Activated gamma-delta T cell treated with Interleukin-2 at 50 U/mL for 16 hours (primary cell): ENCODE measurements around the gene ACBD7.

ENCODE experiments used
- DNase-seq: peaks from one replicate; pipeline ENCODE4 v3.0.0-alpha.2; 2020

The ACBD7 gene

DNA sequence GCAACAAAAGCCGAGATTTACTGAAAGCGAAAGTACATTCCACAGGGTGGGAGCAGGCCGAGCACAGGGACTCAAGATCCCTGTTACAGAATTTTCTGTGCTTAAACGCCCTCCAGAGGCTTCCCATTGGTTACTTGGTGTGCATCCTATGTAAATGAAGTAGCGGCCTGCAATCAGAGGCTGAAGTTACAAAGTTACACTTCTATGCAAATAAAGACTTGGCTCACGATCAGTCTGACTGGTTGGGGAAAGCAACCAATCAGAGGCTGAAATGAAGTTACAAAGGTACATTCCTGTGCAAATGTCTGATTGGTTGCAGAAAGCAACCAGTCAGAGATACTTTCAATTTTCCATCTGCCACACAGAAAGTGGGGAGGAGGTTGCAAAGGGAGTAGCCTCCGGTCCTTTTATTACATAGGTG is 4.1 kb downstream of the ACBD7 start:
- DNase-seq: no peak

DNA sequence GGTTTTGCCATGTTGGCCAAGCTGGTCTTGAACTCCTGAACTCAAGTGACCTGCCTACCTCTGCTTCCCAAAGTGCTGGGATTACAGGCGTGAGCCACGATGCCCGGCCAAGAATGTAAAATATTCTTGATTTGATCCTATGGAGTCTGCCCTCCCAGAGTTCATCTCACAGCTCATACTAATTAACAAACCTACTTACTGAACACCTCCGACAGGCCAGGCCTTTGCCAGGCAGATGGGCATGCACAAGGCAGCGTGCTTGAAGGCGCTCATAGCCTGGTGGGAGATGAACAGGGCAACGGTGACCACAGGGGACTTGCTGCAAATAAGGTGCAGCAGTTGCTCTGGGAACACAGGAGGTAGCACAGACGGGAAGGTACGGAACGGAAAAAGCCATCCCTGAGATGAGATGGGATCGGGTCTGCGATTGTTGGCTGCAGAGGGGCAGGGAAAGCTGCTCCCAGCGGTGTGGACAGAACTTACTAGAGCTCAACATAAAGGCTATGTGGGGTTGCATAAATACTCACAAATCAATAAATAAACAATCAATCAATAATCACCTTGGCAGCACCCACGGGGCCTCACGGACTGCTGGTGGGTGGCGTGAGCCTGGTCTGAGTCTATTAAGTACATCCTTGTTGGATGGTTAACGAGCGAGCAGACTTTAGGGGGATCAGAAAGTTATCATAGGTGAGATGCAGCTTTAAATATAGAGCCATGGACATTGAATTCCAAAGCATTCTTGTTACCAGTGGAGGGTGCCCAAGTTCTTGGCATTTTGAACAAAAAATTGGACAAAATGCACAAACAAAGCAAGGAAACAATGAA is 4.7 kb downstream of the ACBD7 start:
- DNase-seq: no peak

DNA sequence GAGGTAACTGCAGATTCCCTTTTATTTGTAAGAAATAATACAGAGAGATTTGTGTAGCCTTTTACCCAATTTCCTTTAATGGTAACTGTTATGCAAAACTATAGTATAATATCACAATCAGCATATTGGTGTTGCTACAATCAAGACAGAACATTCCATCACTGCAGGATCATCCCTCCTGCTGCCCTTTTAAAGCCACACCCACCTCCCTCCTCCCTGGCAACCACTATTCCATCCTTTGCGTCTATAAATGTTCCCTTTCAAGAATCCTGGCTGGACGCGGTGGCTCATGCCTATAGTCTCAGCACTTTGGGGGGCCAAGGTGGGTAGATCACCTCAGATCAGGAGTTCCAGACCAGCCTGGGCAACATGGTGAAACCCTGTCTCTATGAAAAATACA is 13.2 kb downstream of the ACBD7 start:
- no peak for DNase-seq

DNA sequence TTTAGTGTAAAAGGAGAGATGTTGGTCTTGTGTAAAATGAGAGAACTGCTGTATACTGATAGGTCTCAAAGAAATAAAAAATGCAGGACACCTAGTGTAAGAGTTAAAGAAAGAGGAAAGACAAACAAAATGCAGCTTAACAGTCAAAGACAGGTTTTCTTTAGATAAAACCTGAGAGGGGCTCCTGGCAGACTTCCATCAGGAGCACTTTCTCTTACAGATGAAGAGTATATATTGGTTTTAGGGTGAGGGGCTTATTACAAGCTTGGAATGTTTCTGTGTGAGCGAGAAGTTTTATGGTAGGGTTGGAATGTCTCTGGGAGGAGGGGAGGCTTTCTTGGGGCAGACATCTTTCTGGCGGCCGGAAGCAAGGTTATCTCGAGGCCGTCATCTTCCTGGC is 16.2 kb downstream of the ACBD7 start:
- no peak for DNase-seq

DNA sequence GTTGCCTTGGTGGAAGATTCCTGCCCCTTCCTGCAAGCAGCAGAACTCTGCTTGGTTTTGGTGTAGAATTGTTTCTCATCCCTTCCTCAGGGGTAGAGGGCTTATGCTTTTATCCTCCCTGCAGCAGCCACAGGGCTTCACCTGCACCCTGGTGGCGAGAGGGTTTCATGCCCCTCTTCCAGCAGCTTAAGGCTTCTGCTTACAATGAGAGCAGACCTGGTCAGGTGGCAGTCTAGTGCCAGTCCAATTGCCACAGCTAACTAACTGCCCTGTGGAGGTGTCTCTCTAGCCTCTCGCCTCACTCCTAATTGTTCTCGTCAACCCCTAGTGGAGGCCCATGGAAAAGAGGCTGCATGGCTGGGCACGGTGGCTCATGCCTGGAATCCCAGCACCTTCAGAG is 19.3 kb downstream of the ACBD7 start:
- no peak for DNase-seq

DNA sequence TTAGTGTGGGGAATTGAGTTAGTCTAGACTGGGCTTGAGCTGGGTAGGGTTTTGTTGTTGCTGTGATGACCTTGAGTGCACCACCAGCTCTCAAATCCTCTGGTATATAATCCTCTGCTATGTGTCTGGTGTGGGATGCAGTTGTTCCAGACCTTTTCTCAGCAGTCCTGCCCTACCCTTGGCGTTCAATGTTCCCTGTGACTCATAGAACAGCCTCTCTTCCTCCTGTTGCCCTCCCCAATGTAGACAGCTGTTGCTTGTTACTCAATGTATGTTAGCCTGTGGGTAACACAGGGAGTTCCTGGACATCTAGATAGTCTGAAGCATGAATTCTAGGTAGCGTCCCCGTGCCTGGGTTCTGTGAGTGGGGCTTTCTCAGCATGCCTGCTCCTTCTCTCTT is 19.8 kb downstream of the ACBD7 start:
- no peak for DNase-seq

DNA sequence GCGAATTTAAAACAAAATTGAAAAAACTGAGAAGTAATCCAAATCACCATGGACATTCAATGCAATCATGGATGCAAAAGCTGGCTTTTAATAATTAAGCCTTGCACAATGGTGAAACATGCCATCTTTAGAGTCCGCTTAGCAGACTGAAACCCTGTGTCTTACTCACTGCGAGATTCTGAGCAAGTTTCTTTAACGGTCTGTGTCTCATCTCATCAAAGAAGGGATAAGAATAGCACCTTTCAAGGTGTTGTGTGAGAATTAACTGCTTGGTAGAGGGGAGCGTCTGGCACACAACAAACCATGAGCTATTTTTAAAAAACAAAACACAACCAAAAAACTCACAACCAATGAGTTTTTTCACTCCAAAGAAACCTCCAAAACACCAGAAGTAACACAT is 21.4 kb downstream of the ACBD7 start:
- DNase-seq: no peak

DNA sequence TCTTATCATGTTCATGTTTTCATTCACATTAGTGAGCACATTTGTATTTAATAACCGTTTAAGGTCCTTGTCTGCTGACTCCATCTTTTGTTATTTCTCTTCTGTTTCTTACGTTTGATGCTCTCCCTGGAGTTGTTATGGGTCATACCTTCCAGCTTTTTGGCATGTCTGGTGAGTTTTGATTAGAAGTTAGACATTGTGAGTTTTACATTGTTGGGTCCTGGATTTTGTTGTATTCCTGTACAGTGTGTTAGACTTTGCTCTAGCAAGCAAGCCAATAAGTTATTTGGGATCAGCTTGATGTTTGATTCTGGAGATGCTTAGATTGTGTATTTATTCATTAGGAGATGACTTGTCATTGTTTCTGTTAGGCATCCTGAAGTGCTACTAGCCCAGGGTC is 27.9 kb downstream of the ACBD7 start:
- DNase-seq: no peak

DNA sequence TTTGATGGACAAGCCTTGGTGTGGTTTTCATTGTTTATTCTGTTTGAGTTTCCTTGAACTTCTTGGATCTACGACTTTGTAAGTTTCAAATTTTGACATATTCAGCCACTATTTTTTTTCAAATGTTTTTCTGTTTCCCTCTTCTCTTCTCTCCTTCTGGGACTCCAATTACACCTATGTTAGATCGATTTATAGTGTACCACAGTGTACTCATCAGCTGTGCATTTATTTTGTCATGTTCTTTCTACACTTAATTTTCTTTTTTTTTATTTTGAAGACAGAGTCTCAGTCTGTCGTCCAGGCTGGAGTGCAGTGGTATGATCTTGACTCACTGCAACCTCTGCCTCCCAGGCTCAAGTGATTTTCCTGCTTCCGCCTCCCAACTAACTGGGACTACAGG is 28.7 kb downstream of the ACBD7 start:
- DNase-seq: no peak

DNA sequence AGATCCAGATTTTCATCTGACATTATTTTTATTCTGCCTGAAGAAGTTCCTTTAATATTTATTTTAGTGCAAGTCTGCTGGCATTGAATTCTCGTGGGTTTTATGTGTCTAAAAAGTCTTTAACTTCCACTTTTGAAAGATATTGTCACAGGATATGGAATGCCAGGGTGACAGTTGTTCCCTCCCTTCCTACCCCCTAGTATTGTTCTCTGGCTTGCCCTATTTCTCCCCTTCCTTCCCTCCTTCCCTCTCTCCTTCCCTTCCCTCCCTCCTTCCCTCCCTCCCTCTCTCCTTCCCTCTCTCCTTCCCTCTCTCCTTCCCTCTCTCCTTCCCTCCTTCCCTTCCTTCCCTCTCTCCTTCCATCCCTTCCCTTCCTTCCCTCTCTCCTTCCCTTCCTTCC is 29.9 kb downstream of the ACBD7 start:
- no peak for DNase-seq

DNA sequence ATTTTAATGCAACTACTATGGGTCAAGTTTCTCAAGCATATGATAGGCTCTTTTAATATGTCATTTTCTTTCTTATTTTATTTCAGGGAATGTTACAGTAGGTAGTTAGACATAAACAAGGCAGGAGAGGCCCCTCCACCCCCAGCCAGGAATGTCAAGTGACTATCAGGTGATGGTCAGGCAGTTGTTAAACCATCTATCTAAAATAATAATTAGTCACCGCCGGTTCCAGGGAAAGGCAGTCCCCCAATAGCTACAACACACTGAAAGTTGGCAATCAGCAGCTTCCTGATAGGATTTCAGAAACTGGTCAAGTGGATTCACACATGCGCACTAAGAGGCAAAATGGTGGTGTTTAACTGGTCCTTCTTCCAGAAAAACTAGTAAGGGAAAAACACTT is 35.5 kb downstream of the ACBD7 start:
- DNase-seq: no peak

DNA sequence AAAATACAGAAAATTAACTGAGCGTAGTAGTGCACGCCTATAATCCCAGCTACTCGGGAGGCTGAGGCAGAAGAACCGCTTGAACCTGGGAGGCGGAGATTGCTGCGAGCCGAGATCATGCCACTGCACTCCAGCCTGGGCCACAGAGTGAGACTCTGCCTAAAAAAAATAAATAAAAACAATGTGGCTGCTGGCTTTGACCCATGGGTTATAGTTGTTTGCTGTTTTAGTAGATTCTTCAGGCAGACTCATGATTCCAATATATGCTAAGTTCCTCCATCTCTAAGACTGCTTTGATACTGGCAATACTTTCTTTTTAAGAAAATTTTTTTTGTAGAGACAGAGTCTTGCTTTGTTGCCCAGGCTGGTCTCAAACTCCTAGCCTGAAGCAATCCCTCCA is 36.5 kb downstream of the ACBD7 start:
- DNase-seq: no peak

DNA sequence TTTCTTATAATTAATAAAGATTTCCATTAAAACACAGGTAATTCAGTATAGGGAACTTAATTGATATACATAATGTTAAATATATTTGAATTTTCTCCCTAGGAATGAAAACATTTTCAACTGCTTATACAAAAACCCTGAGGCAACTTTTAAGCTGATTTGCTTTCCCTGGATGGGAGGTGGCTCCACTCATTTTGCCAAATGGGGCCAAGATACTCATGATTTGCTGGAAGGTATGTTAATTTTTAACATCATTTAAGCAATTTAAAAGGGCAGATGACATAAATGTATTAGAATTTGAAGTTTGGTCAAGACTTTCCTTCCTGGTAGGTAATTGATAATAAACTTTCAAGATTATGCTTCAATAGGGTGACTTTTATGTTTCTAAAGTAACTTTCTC is 39.0 kb downstream of the ACBD7 start:
- no peak for DNase-seq

DNA sequence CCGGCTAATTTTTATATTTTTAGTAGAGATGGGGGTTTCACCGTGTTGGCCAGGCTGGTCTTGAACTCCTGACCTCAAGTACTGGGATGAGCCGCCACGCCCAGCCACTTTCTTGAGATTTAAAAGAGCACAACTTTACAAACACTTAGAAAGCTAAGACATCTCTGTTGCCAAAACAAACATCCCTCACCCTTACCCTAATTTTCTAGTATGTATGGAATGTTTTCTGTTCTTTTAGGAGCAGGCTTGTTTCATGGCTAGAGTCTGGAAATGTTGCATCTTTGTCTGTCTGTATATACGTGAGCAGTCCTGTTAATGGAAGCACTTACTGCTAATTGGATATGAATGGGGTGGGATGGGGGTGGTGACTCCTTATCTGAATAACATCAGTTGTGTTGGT is 42.0 kb downstream of the ACBD7 start:
- no peak for DNase-seq

DNA sequence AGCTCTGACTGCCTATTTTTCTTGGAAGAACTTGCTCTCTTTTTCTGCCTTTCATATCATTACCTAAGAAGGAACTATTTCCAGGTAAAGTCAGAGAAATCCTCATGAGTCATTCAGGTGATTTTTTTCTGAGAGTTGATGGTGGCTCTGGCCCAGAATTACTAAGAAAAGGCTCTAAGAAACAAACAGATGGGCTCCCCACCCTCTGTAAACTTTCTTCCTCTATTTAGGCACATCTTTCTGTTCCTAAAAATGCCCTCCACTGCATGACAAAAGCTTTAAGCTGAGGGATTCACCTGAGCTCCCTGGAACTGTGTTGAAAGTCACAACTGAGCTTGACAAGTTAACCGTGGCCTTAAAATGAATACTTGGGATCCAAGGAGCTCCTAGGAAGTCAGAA is 43.2 kb downstream of the ACBD7 start:
- no peak for DNase-seq

DNA sequence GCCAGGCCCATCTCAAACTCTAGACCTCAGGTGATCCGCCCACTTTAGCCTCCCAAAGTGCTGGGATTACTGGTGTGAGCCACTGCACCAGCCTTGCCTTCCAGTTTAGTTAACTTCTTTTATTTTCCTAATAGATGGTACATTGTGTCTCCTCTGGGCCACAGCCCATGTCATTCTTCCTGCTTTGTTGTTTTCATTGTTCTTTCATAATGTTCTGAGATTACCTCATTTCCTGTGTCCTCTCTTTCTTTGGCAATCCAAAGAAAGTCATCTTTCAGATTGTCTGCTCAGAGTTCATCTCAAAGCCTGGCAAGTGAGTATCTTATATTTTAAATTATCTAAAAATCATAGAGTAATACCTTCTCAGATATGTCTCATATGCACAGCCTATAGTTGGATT is 44.9 kb downstream of the ACBD7 start, which contains the start of gene OLAH:
Gene OLAH (plus strand): TSS at position 270 of the 400 bp plus-strand sequence. CDS start 3,346 bp downstream, outside the sequence.
- no peak for DNase-seq

DNA sequence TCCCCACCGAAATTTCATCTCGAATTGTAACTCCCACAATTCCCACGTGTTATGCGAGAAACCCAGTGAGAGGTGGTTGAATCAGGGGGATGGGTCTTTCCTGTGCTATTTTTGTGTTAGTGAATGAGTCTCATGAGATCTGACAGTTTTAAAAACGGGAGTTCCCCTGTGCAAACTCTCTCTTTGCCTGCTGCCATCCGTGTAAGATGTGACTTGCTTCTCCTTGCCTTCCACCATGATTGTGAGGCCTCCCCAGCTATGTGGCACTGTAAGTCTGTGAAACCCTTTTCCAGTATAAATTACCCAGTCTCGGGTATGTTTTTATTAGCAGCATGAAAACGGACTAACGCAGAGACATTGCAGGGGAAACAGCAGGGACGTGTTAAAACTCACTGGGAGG is 50.2 kb downstream of the ACBD7 start:
- no peak for DNase-seq

DNA sequence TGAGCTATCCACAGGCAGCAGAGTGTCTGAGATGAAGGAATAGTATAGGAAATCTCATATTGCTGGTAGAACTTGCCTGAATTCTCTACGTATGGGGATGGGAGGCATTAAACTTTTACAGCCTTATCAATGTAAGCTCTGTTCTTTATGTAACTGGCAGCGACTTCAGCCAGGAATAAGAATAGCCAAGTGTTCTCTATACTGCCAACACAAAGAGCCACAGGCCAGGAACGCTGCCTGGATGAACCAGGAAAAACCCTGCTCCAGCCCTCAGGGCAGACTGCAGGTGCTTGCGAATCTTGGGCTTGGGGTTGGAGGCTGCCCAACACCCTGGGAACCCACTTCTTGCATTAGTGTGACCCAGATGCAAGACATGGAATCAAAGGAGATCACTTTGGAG is 50.9 kb downstream of the ACBD7 start:
- no peak for DNase-seq

DNA sequence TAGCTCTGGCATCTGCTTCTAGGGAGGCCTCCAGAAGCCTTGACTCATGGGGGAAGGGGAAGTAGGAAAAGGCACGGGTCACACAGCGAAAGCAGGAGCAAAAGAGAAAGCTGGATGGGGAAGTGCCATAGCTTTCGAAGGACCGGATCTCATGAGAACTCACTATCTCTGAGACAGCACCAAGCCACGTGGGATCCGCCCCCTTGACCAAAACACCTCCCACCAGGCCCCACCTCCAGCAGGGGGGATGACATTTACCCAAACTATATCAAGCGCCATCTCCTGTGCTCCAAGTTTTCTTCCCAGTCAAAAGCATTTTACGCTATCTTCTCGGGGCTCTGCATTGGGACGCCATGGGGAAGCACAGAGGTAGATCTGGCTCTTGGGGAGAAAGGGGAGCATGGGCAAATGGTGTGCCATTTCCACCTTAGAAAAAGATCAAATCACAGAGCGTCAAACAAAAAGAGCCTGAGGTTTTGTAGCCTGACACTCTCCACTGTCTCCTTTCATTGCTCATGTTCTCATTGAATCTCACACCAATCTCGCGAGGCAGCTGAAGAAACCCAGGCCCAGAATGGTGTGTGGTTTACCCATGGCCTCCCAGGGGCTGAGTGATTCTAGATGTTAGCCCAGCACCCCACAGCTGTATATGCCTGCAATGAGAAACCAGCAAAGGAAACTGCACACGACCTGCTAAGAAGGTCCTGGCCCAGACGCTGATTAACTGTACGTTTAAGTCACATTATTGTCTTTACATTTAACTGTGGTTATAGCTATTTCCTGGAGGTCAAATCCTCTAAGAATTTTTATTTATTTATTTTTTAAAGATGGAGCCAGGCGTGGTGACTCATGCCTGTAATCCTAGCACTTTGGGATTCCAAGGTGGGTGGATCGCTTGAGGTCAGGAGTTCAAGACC is 52.9 kb downstream of the ACBD7 start:
- no peak for DNase-seq

DNA sequence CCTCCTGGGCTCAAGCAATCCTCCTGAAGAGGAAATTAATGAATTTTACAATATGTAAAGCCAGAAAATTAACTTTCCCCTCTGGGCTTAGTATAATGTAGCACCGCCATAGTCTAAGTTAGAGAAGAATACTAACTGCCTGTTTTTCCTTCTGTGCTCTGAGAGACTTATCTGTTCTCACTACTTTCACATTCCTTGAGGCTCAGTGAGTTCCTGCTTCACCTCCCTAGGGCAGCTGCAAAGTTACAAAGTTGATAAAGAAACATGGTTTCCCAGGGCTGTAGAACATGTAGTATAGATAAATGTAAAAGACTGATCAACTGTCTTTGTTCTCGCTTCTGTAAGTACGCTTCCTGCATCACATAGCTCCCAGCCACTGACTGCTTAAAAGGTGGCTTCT is 60.8 kb downstream of the ACBD7 start:
- DNase-seq: no peak
